IPS DF 19.7 (cell line): ENCODE results near the gene PRSS33.

Experiments
- DNase-seq: peaks from one replicate; pipeline ENCODE4 v3.0.0-alpha.2; 2013; ENCODE audit warnings: low read depth, low spot score

Gene PRSS33

DNA sequence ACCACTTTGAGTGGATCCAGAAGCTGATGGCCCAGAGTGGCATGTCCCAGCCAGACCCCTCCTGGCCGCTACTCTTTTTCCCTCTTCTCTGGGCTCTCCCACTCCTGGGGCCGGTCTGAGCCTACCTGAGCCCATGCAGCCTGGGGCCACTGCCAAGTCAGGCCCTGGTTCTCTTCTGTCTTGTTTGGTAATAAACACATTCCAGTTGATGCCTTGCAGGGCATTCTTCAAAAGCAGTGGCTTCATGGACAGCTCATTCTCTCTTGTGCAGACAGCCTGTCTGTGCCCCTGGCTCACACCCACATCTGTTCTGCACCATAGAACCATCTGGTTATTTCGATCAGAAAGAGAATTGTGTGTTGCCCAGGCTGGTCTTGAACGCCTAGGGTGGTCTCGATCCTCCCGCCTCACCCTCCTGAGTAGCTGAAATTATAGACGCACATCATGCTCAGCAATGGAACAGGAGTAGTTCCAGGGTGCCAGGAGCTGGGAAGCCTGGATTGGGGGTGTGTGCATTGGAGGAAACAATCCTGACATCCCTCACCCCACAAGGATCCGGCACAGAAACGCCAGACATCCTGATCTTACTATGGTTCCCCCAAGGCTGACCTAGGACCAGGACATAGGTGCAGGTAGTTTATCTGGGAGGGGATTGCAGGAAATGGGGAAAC lies 34.3 kb upstream of the PRSS33 start:
- no peak for DNase-seq

DNA sequence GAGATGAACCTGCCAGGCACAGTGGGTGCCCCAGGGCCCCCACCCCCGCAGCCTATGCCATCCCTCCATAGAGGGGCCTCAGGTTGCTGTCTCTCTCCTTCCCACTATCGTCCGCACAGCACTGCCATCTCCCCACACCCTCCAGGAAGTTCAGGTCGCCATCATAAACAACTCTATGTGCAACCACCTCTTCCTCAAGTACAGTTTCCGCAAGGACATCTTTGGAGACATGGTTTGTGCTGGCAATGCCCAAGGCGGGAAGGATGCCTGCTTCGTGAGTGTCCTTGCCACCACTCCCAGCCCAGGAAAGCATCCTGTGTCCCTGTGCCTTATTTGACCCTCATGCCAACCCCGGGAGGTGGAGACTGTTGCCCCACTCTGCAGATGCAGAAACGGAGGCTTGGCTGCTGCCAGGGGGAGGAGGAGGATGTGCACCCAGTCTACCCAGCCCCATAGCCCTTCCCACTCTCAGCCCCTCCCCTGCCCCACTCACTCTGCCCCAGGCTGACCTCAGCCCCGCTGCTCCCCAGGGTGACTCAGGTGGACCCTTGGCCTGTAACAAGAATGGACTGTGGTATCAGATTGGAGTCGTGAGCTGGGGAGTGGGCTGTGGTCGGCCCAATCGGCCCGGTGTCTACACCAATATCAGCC lies 33.6 kb upstream of the PRSS33 start:
- DNase-seq: no peak

DNA sequence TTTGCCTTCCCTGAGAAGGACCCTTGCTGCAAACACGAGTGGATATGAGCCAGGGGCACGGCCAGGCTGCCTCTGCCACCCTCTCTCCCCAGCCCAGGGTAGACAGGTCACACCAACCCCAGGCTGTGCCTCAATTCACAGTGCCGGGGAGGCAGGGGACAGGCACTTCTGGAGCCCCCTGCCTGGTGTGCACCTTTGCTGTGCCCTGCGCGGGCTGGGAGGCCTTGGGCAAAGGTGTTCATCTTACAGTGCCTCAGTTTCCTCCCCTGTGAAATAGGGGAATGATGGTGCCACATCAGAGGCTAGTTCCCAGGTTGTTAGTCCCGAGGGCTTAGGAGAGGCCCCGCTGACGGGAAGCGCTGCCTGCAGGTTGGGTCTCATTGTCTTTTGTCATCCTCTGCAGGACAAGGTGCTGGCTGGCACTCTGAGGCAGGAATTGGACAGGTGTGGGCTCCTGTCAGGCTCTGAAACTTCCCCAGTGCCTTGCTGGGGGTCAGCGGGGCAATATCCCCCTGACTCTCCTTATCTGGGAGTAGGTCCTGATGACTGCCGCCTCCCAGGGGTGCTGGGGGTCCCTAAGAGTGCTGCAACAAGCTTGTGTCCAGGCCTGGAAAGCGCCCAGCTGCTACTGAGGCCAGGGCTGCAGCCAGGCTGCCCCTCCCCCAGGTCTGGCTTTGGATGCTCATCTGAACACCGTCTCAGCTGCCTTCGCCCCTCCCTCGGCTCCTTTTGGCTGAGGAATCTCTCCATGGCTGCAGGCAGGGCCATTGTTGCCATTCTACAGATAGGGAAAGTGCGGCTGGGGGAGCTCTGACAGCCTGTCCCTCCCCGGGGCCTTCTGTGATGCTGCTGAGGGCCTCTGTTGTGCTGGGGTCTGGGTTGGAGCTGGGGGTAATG lies 32.8 kb upstream of the PRSS33 start:
- no peak for DNase-seq

DNA sequence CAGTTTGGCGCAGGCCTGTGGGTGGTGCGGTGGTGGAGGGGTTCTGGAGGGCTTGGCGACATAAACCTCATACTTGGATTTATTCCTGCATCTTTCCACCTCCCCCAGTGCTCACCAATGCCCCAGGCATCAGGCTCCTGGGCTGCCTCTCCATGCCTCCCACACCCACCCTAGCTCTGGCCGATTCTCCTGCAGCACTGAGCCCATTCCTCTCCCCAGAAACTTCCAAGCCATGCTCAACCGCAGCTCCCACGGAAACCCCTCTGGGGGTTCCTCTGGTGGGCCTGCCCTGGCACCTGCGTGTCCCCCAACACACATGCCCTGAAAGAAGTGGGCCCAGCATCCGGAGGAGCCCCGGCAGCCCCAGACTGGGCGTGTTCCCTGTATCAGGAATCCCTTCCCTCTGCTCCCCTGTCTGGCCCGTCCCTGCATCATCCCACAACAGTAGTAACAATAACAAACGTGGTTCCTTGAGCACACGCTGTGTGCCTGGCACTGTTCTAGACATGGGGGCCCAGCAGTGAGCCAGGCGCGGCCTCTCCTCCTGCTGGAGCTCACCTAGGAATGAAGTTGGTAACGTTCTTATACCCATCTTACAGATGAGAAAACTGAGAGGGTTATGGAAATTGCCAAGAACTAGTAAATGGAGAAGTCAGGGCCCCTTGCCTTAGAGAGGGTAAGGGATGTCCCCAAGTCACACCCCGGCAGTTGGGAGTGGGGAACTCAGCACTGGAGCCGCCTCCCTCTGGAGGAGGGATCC lies 32.0 kb upstream of the PRSS33 start:
- DNase-seq: no peak

DNA sequence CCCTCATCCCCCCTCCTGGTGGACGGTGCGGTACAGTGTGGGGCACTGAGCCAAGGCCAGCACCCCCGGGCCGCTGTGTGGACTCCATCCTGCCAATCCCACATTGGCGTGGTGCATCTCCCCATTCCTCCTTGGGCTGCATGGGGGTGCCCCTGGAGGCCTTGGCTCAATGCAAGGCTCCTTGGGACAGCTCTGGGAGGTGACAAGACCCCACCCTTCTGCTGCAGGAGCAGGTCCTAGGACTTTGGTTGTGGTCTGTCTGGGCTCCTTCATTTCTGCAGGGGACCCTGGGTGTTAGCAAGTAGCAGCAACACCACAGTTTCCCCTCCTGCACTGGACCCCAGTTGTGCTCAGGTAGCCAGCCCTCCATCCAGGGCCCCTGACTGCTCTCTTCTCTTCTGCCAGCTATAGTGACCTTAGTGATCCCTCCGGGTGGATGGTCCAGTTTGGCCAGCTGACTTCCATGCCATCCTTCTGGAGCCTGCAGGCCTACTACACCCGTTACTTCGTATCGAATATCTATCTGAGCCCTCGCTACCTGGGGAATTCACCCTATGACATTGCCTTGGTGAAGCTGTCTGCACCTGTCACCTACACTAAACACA lies 31.0 kb upstream of the PRSS33 start:
- DNase-seq: no peak

DNA sequence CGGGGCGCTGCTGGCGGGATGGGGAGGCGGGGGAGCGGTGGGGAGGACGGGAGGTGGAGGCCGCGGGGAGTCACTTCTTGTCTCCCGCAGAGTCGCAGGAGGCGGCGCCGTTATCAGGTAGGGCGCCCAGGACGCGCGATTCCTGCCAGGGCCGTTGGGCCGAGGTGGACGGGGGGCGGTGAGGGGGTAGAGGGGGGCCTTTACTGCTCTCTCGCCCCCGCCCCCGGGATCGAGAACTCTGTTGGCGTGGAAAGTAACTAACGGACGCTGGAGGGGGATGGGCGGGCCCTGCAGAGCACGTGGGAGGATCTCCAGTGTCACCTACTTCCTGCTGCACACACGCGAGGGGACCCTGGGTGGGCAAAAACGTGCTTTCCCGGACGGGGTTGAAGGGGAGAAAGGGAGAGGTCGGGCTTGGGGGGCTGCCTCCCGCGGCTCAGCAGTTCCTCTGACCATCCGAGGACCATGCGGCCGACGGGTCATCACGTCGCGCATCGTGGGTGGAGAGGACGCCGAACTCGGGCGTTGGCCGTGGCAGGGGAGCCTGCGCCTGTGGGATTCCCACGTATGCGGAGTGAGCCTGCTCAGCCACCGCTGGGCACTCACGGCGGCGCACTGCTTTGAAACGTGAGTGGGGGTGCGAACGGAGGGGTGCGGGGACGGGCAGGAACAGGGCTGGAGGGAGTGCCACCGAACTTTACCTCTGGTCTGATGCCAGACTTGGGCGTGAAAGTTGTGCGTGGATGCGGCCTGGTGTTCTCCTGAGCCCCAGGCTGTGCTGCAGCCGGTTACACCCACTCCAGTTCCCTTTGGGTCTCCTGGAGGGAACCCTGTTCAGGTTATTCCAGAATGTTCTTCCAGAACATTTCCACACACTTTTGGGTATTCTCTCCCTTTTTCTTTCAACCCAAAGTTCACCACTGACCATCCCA lies 30.2 kb upstream of the PRSS33 start:
- no peak for DNase-seq

DNA sequence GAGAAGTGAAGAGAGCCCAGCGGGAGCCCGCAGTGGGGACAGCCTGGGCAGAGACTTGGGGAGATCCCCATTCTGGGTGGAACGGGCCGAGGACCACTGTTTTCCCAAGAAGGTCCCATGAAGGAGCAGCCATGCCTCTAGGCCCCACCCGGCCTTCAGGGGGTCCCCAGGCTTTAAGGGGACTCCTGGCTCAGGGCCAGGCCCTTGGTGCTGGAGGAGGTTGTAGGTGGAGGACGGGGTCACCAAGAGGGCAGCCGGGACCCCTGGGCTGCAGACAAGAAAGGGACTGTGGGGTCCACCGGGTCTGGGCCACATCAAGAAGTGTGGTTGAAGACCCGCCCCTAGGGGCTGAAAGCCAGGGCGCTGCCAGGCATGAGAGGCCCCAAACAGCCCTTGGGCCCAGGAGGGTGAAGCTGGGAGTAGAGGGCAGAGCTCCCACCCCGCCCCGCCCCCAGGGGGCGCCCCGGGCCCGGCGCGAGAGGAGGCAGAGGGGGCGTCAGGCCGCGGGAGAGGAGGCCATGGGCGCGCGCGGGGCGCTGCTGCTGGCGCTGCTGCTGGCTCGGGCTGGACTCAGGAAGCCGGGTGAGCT lies 29.5 kb upstream of the PRSS33 start, which contains the start of gene PRSS21:
PRSS21 (plus strand) TSS at position 487 of the 589 bp plus-strand sequence; CDS start at position 519, 32 bp downstream.
- DNase-seq: no peak

DNA sequence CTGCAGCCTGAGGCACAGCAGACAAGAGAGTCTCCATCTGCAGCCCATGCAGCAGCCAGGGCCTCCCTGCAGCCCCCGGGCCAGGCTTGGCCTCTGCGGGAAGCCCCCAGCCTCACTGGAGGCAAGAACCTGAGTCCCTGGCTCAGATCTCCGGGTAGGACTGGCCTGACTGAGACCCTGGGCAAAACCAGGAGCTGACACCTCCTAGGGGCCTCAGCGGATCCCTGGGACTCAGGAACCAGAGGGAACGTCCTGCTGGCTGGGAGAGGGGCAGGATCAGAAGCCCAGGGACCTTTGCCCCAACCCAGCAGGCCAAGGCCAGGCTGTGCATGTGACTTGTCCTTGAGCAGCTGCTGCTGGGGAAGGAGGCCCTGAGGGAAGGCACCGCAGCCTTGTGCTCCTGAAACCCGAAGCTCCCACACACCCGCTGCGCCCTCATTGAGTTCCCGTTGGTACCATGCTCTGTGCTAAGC lies 28.0 kb upstream of the PRSS33 start:
- no peak for DNase-seq

DNA sequence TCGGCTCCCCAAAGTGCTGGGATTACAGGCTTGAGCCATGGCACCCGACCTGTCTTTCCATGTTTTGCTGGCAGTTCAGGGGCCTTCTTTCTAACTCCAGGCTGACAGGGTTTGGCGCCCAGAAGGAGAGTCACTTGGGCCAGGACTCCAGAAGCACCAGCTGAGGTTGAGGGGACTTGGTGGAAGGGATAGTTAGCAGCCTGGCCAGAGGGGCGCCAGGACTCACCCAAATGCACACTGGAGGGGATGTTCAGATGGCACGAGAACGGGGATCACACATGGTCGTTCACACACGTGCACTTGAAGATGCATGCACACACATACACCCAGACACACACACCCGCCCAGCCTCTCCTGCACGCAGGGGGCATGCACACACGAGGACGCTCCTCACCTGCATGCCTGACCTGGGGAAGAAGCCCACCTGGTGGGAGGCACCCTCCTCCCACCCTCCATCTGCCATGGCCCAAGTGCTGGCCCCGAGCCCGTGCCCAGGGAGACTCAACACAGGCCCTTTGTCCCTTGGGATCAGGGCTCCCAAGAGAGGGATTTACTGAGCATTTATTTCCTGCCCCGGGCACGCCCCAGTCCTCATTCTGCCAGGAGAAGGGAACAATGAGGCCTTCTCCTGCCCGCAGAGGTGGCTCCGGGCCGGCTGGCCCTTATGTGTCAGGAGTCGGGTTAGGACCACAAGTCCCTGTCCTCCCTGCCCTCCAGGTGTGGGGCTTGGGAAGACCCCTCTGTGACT lies 27.4 kb upstream of the PRSS33 start:
- no peak for DNase-seq

DNA sequence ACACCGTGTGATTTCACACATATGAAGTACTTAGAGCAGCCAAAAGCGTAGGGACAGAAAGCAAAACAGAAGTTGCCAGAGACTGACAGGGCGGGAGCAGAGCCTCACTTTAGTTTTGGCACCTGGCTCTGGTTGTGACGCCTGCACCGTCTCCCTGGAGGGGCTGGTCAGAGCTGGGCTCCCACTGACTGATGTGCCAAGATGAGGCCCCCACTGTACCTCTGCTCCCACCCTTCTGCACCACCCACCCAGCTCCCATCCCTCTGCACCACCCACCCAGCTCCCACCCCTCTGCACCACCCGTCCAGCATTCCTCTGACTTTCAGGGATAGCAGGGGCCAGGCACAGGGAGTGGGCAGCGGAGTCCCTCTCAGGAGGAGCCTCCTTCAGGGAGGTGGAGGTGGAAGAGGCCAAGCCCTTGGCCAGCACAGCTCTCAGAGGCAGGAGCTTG lies 26.4 kb upstream of the PRSS33 start:
- no peak for DNase-seq

DNA sequence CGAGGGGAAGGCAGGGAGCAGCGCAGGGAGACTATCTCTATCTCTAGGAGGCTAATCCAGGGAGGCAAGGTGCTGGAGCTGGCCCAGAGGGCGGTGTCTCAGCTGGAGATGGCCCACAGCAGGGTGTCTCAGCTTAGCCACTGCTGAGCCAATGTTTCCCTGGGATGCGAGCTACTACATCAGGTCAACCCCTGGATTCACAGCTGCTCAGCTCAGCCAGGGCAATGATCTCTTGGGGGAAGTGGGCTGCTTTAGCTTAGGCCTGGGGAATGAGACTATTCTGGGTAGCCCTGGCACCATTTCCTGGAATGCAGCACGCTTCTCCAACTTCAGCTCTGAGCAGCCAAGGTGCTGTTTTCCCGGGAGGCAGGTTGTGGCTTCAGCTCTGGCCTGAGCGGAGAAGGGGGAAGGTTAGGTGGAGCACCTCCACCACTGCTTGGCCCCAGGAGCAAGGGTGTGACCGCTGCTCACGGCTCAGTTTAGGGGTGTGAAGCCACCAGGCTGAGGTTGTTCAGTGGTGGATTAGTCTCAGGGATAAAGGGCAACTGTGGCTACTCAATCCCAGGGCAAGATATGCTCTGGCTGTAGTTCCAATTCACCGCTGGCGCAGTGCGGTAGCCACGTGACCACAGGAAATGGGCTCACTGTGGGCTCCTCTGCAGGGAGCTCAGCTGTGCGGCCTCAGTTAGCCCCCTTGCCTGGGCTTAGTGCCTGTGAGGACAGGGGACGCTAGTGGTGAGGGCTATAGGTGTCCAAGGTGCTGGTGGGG lies 24.5 kb upstream of the PRSS33 start:
- DNase-seq: no peak

DNA sequence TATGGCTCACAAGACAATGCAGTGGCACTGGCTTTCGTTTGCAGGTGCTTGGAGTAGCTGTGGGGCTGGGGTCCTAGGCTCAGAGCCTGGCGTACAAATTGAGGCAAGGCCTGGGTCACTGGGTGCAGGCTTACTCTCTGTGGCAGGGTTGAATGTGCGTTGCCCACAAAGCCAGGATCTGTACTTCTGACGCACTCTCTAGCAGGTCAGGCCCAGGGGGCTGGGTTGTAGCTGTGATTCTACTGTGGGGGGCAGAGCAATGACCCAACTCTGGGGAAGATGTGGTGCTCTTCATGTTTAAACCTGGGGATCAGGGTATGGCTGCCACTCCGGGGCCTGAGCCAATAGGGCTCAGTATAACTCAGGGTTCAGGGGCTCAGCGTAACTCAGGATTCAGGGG lies 23.3 kb upstream of the PRSS33 start:
- DNase-seq: no peak

DNA sequence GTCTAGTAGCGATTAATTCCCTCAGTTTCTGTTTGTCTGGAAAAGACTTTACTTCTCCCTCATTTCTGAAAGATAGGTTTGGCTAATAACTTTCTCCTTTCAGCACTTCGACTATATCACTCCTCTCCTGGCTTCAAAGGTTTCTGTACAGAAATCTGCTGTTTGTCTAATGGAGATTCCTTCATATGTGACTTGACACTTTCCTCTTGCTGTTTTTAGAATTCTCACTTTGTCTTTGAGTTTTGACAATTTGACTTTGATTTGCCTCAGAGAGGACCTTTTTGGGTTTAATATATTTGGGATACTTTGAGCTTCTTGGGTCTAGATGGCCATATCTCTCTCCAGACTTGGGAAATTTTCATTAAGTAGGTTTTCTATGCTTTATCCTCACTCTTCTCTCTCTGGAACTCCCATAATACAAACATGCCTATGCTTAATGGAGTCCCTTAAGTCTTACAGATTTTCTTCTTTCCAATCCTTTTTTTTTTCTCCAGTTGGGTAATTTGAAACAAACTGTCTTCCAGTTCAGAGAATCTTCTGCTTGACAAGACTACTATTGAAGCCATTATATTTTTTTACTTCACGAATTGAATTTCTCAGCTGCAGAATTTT lies 21.9 kb upstream of the PRSS33 start:
- DNase-seq: no peak

DNA sequence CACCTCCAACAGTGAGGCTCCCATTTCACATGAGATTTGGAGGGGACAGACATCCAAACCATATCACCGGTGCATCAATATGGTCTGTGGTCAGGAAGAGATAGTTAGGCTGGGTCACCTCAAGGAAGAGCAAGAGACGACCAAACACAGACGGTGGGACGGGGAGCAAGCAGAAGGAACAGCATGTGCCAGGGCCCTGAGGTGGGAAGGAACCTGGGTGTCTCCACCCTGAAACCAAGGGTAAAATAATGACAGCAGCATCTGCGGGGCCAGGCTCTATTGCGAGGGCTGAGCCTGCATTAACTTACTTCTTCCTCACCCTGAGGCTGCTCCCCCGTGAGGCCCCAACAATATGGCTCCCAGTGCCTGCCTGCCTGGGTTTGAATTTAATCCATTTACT lies 20.8 kb upstream of the PRSS33 start:
- no peak for DNase-seq

DNA sequence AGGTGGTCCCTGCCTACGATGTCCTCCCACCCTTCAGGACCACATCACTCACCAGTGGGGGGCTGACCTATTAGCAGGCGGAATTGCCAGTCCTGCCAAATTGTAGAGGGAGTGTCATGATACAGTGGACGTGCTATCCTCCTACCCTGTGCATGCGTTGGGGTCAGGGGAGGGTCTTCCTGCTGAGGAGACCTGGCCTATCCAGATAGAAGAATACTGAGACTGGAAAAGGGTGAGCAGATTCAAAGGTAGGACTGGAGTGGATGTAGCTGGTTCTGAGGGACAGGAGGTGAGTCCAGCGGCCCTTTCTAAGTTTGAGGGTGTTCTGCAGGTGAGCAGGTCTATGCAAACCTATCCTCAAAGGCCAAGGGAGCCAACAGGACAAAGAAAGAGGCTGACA lies 18.9 kb upstream of the PRSS33 start:
- DNase-seq: no peak

DNA sequence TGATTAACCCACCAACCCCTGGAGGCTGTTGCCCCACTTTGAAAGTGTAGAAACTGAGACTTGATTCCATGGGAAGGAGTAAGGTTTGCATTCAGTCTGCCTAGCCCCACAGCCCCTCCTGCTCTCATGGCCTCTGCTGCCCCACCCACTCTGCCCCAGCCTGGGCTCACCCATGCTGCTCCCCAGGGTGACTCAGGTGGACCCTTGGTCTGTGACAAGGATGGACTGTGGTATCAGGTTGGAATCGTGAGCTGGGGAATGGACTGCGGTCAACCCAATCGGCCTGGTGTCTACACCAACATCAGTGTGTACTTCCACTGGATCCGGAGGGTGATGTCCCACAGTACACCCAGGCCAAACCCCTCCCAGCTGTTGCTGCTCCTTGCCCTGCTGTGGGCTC lies 17.4 kb upstream of the PRSS33 start:
- DNase-seq: no peak

DNA sequence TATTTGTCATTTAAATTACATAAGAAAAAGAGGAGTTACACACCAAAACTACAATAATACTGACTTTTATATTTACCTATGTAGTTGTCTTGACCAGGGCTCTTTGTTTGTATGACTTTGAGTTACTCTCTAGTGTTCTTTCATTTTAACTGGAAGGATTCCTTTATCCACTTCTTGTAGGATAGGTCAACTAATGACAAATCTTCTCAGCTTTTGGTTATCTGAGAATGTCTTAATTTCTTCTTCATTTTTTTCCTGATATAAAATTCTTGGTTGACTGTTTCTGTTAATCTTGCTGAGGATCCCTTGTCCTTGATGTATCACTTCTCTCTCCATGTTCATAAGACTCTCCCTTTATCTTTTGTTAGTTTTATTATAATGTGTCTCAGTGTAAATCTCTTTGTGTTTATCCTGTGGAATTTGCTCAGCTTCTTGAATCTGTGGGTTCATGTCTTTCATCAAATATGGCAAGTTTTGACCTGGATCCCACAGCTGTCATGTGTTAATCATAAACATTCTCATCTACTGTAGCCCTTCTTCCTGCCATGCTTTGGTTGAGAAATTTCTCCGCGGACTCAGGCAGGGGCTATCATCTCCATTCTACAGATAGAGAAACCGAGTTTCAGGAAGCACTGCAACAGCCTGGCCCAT lies 16.3 kb upstream of the PRSS33 start:
- no peak for DNase-seq
